Adrenal gland (tissue), 5 donors: ENCODE data around the gene FEM1A.

Source experiments
- POLR2A ChIP-seq, 2 donors: fragments of 450-650 bp; IDR thresholded peaks; one replicate each; pipeline ENCODE4 v1.6.1; 2017; ENCODE audit warnings: antibody characterized with exemption in 2 of 2, mild to moderate bottlenecking in 2 of 2, moderate library complexity in 1 of 2
- TF ChIP-seq, protein P1 (sequence below), 6 experiments: fragments of 450-650 bp in 4 of 6; fragments of 200-600 bp in 2 of 6; sonication (generic) in 1 of 6; IDR thresholded peaks; 1 replicate in 5 of 6; 2 replicates in 1 of 6; pipeline versions ENCODE4 v1.5.1 to v1.8.0; 2016 to 2021; ENCODE audit warnings: antibody characterized with exemption in 6 of 6, mild to moderate bottlenecking in 2 of 6, moderate library complexity in 1 of 6
- donor health status: DM: no; HTN: no; CAD: no.

DNA sequence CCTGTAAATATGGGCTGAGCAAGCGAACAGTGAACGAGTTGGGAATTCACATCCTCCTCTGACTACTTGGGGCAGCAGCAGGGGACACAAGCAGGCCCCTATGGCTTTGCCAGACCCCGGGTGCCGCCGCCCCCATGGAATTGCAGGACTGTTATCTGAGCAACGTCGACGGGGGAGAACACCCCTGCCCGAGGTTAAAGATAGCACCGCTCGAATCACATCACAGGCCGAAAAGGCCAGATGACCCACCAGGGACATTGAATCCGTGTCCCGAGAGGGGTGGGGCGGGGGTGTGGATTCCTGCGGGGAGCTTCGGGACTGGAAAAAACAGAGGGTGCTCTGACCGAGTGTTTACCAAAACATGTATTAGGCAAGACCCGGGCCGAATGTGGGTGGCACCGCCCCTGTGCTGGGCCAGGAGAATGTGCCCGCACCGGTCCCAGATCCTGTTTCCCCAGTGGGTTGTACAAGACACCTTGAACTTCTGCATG lies 9.1 kb downstream of the FEM1A start:
- TF ChIP-seq, protein P1, sequence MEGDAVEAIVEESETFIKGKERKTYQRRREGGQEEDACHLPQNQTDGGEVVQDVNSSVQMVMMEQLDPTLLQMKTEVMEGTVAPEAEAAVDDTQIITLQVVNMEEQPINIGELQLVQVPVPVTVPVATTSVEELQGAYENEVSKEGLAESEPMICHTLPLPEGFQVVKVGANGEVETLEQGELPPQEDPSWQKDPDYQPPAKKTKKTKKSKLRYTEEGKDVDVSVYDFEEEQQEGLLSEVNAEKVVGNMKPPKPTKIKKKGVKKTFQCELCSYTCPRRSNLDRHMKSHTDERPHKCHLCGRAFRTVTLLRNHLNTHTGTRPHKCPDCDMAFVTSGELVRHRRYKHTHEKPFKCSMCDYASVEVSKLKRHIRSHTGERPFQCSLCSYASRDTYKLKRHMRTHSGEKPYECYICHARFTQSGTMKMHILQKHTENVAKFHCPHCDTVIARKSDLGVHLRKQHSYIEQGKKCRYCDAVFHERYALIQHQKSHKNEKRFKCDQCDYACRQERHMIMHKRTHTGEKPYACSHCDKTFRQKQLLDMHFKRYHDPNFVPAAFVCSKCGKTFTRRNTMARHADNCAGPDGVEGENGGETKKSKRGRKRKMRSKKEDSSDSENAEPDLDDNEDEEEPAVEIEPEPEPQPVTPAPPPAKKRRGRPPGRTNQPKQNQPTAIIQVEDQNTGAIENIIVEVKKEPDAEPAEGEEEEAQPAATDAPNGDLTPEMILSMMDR (IDR thresholded peaks at IDR 0.05), result no peak
- no peak for TF ChIP-seq POLR2A (IDR thresholded peaks at IDR 0.05)
